Smooth muscle cell (in vitro differentiated cells): ENCODE measurements around the gene TAF1D. TPM values are rescaled to one million over a fixed set of nuclear protein-coding genes. Genes with fewer than 3 reads are reported as not detected.
"Not testable (repeated sequence)": the region's sequence is repeated elsewhere in the genome, so short reads cannot be mapped to it uniquely, and the experiment has no call there.

Experiments
- DNase-seq: peaks from one replicate; lab custom pipeline; 2025; ENCODE audit not compliant: unreplicated experiment; lab: John Stamatoyannopoulos, UW
- H2AFZ ChIP-seq: fragments of 200-600 bp; sonication (generic); 2 replicates; pipeline ENCODE4 v1.6.0; 2016; ENCODE audit warnings: antibody characterized with exemption, low read depth, mild to moderate bottlenecking
- H3F3A ChIP-seq: fragments of 200-600 bp; sonication (generic); 2 replicates; pipeline ENCODE4 v1.6.0; 2017; ENCODE audit warnings: antibody characterized with exemption, low read depth
- H3K27ac ChIP-seq: fragments of 200-600 bp; sonication (generic); 2 replicates; pipeline ENCODE4 v1.5.1; 2016; ENCODE audit warnings: low read depth, mild to moderate bottlenecking
- H3K27me3 ChIP-seq: fragments of 200-600 bp; sonication (generic); 2 replicates; pipeline ENCODE4 v1.6.1; 2016; ENCODE audit warnings: low read depth, mild to moderate bottlenecking
- H3K36me3 ChIP-seq: fragments of 200-600 bp; sonication (generic); 2 replicates; pipeline ENCODE4 v1.5.1; 2016; ENCODE audit warnings: low read depth
- H3K4me1 ChIP-seq: fragments of 200-600 bp; sonication (generic); 2 replicates; pipeline ENCODE4 v1.5.1; 2016; ENCODE audit warnings: low read depth
- H3K4me2 ChIP-seq: fragments of 200-600 bp; sonication (generic); 2 replicates; pipeline ENCODE4 v1.6.0; 2016; ENCODE audit warnings: mild to moderate bottlenecking
- H3K4me3 ChIP-seq: fragments of 200-600 bp; sonication (generic); 2 replicates; pipeline ENCODE4 v1.5.1; 2016; ENCODE audit warnings: mild to moderate bottlenecking
- H3K79me2 ChIP-seq: fragments of 200-600 bp; sonication (generic); 2 replicates; pipeline ENCODE4 v1.6.0; 2016; ENCODE audit warnings: low read depth, mild to moderate bottlenecking
- H3K9ac ChIP-seq: fragments of 200-600 bp; sonication (generic); 2 replicates; pipeline ENCODE4 v1.6.0; 2016; ENCODE audit warnings: low read depth
- H3K9me3 ChIP-seq: fragments of 200-600 bp; sonication (generic); replicated peaks from 2 replicates; pipeline ENCODE4 v1.5.1; 2016; ENCODE audit warnings: low read depth
- H4K20me1 ChIP-seq: fragments of 200-600 bp; sonication (generic); 2 replicates; pipeline ENCODE4 v1.6.0; 2016; ENCODE audit warnings: low read depth
- CTCF ChIP-seq: fragments of 200-600 bp; sonication (generic); IDR thresholded peaks from 2 replicates; pipeline ENCODE4 v1.5.1; 2017; ENCODE audit warnings: borderline replicate concordance, mild to moderate bottlenecking, antibody characterized with exemption; ENCODE audit not compliant: insufficient read depth, poor library complexity, severe bottlenecking
- WGBS: methylation state at CpG from one replicate; pipeline ENCODE4 v1.1.7; 2016; ENCODE audit warnings: low lambda C conversion rate; 5-methylcytosine and 5-hydroxymethylcytosine counted together
- polyA plus RNA-seq: library from polyadenylated mRNA; unstranded; fragments of >200 nt; fragmentation: Nextera tagmentation; extraction: Ambion mirVana; gene quantifications from 2 replicates; pipeline ENCODE4 v1.2.1, GENCODE V29; 2016
- total RNA-seq: library from RNA; depleted of rRNA; stranded (reverse); fragments of >200 nt; gene quantifications from 2 replicates; pipeline ENCODE4 v1.2.3, GENCODE V29; 2014

TAF1D gene
- total and polyA plus RNA-seq, 2 experiments from 2014 or later, result 36.9 to 216 TPM

DNA sequence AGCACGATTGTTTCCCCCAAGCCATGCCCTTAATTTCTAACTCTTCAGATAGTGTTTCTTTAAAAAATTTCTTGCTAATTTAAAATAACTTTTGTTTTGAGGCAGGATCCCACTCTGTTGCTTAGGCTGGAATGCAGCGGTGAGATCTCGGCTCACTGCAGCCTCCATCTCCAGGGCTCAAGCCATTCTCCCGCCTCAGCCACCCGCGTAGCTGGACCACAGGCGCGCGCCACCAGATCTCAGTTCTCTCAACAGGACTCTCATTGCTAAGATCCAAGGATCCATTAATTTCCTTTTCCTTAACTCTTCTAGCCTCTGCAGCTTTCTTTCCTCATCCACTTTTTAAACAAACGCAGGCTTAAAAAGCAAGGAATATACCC lies 42.5 kb upstream of the TAF1D start:
- Histone ChIP-seq H2AFZ (peak overlapping the region; percentile 89), H3K4me3 (peak overlapping the region; percentile 88), H3F3A (no peaks in the 10 kb centered on the region), H3K9ac (no peak overlapping the region), H4K20me1 (peaks cover 41% of the 10 kb centered on the region), H3K27ac (peak overlapping the region; percentile 92), H3K9me3 (no peaks in the 10 kb centered on the region), H3K79me2 (peaks cover 44% of the 10 kb centered on the region), H3K4me1 (peaks cover 21% of the 10 kb centered on the region), H3K36me3 (peaks cover 6% of the 10 kb centered on the region), H3K27me3 (no peaks in the 10 kb centered on the region), H3K4me2 (peak overlapping the region; percentile 96)
- TF ChIP-seq CTCF, result no peak
- no peak for DNase-seq
- WGBS, result 4% methylated on average over 10 of the region's 10 CpGs

DNA sequence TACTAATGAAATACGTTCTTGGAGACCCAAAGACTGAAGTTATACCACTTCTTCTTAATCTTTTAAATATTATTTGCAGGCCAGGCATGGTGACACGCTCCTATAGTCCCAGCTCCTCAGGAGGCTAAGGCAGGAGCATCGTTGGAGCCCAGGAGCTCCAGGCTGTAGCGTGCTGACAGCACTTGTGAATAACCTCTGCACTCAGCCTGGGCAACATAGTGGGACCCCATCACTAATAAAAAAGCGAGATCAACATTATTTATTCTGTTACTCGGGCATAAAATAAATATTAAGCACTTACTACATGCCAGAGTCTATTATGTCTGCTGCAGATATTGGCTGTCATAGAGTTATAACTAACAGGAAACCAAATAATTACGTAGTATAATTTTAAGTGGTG lies 42.1 kb upstream of the TAF1D start:
- H2AFZ ChIP-seq, result peak overlapping the region; percentile 89
- H3K27ac ChIP-seq, result no peak overlapping the region

GRCh38 chr11:93775289-93775688 lies 34.0 kb upstream of the TAF1D start:
- Histone ChIP-seq H3K9me3 (no peaks in the 10 kb centered on the region), H3K4me1 (no peaks in the 10 kb centered on the region), H3K27ac (no peak overlapping the region), H4K20me1 (no peaks in the 10 kb centered on the region), H3K79me2 (no peaks in the 10 kb centered on the region), H3K4me2 (no peak overlapping the region), H3K9ac (no peak overlapping the region), H3K4me3 (no peak overlapping the region), H3K36me3 (no peaks in the 10 kb centered on the region), H3K27me3 (no peaks in the 10 kb centered on the region), H3F3A (no peaks in the 10 kb centered on the region), H2AFZ (no peak overlapping the region)
- 31% methylated on average over 2 of the region's 2 CpGs for WGBS
- no peak for DNase-seq
- peak; percentile 15 for TF ChIP-seq CTCF

More for the DNA sequence above, 42.1 kb upstream of the TAF1D start:
- H3K79me2 ChIP-seq, result peaks cover 40% of the 10 kb centered on the region
- 63% methylated on average over 7 of the region's 7 CpGs for WGBS
- peaks cover 21% of the 10 kb centered on the region for H3K4me1 ChIP-seq
- peaks cover 6% of the 10 kb centered on the region for H3K36me3 ChIP-seq
- H4K20me1 ChIP-seq, result peaks cover 37% of the 10 kb centered on the region
- no peaks in the 10 kb centered on the region for H3F3A ChIP-seq
- H3K27me3 ChIP-seq, result no peaks in the 10 kb centered on the region
- H3K4me2 ChIP-seq, result peak overlapping the region; percentile 96
- no peak for DNase-seq
- no peaks in the 10 kb centered on the region for H3K9me3 ChIP-seq
- H3K9ac ChIP-seq, result no peak overlapping the region
- H3K4me3 ChIP-seq, result peak overlapping the region; percentile 88
- TF ChIP-seq CTCF, result no peak

GRCh38 chr11:93774560-93774959 lies 33.3 kb upstream of the TAF1D start:
- not testable (repeated sequence) for H3K79me2 ChIP-seq, H3K4me3 ChIP-seq, DNase-seq, H2AFZ ChIP-seq, H4K20me1 ChIP-seq, H3K9me3 ChIP-seq, H3K36me3 ChIP-seq, H3F3A ChIP-seq, H3K9ac ChIP-seq, H3K27me3 ChIP-seq, H3K4me2 ChIP-seq, H3K4me1 ChIP-seq, H3K27ac ChIP-seq
- 96% methylated on average over 3 of the region's 3 CpGs for WGBS
